ENCODE measurements around the gene CYTH2. TPM values are rescaled to one million over a fixed set of nuclear protein-coding genes. Genes with fewer than 3 reads are reported as not detected.
A peak's percentile ranks its signal among the peaks of the same experiment; 100 is the strongest.

CYTH2 gene
- total RNA-seq, 1 experiment from 2014 or later = 54.6 TPM

- Histone ChIP-seq H3K9me3 (replicated peaks) (no peaks in the 10 kb centered on the region), H3K4me3 (no peak overlapping the region), H3K27ac (no peak overlapping the region), H3K27me3 (replicated peaks) (no peaks in the 10 kb centered on the region), H3K36me3 (peaks cover 14% of the 10 kb centered on the region), H3K4me1 (replicated peaks) (no peaks in the 10 kb centered on the region)
- no peak for DNase-seq (ENCODE audit: low read depth in 1 of 2, low spot score in 2 of 2)
Observed at GRCh38 chr19:48461982-48462655, 7.0 kb upstream of the CYTH2 start.

GRCh38 chr19:48465215-48465614, 4.0 kb upstream of the CYTH2 start:
- H3K4me3 ChIP-seq = no peak overlapping the region
- H3K4me1 ChIP-seq (replicated peaks) = peaks cover 4% of the 10 kb centered on the region; the same call in 1 of the 2 replicates
- H3K9me3 ChIP-seq (replicated peaks) = no peaks in the 10 kb centered on the region
- DNase-seq (ENCODE audit: low read depth in 1 of 2, low spot score in 2 of 2) = no peak
- no peak overlapping the region for H3K27ac ChIP-seq
- no peaks in the 10 kb centered on the region for H3K27me3 ChIP-seq (replicated peaks)
- H3K36me3 ChIP-seq = peaks cover 18% of the 10 kb centered on the region

GRCh38 chr19:48466561-48467325, 2.4 kb upstream of the CYTH2 start:
- Histone ChIP-seq H3K27ac (no peak overlapping the region), H3K4me1 (replicated peaks) (peaks cover 8% of the 10 kb centered on the region; the same call in 1 of the 2 replicates), H3K4me3 (no peak overlapping the region), H3K36me3 (peaks cover 32% of the 10 kb centered on the region), H3K9me3 (replicated peaks) (no peaks in the 10 kb centered on the region), H3K27me3 (replicated peaks) (no peaks in the 10 kb centered on the region)
- no peak for DNase-seq (ENCODE audit: low read depth in 1 of 2, low spot score in 2 of 2)

- Histone ChIP-seq H3K4me1 (replicated peaks) (peaks cover 8% of the 10 kb centered on the region; the same call in 1 of the 2 replicates), H3K27ac (peak overlapping the region; percentile 98), H3K27me3 (replicated peaks) (no peaks in the 10 kb centered on the region), H3K36me3 (peaks cover 42% of the 10 kb centered on the region), H3K9me3 (replicated peaks) (no peaks in the 10 kb centered on the region), H3K4me3 (peak overlapping the region; percentile 91)
- peak; percentile 100 for DNase-seq (ENCODE audit: low read depth in 1 of 2, low spot score in 2 of 2)
Observed at GRCh38 chr19:48468772-48469288, 339 bp upstream of the CYTH2 start.

GRCh38 chr19:48469934-48470680, 938 bp downstream of the CYTH2 start:
- Histone ChIP-seq H3K4me1 (replicated peaks) (peaks cover 8% of the 10 kb centered on the region; the same call in 1 of the 2 replicates), H3K9me3 (replicated peaks) (no peaks in the 10 kb centered on the region), H3K27me3 (replicated peaks) (no peaks in the 10 kb centered on the region), H3K27ac (peak overlapping the region; percentile 5; the same call in 1 of the 2 replicates), H3K4me3 (peak overlapping the region; percentile 91), H3K36me3 (peaks cover 55% of the 10 kb centered on the region)
- DNase-seq (ENCODE audit: low read depth in 1 of 2, low spot score in 2 of 2) = no peak

- Histone ChIP-seq H3K27me3 (replicated peaks) (no peaks in the 10 kb centered on the region), H3K4me3 (no peak overlapping the region), H3K27ac (no peak overlapping the region), H3K36me3 (peaks cover 62% of the 10 kb centered on the region), H3K4me1 (replicated peaks) (peaks cover 8% of the 10 kb centered on the region; the same call in 1 of the 2 replicates), H3K9me3 (replicated peaks) (no peaks in the 10 kb centered on the region)
- DNase-seq (ENCODE audit: low read depth in 1 of 2, low spot score in 2 of 2) = no peak
Observed at GRCh38 chr19:48470856-48471255, 1.7 kb downstream of the CYTH2 start.

- no peak for DNase-seq (ENCODE audit: low read depth in 1 of 2, low spot score in 2 of 2)
- no peaks in the 10 kb centered on the region for H3K27me3 ChIP-seq (replicated peaks)
- peaks cover 8% of the 10 kb centered on the region; the same call in 1 of the 2 replicates for H3K4me1 ChIP-seq (replicated peaks)
- H3K36me3 ChIP-seq = peaks cover 72% of the 10 kb centered on the region
- no peak overlapping the region for H3K27ac ChIP-seq
- no peak overlapping the region for H3K4me3 ChIP-seq
- H3K9me3 ChIP-seq (replicated peaks) = no peaks in the 10 kb centered on the region
Observed at GRCh38 chr19:48471836-48472235, 2.7 kb downstream of the CYTH2 start.

GRCh38 chr19:48473161-48473966, 4.2 kb downstream of the CYTH2 start:
- H3K4me1 ChIP-seq (replicated peaks) = peaks cover 6% of the 10 kb centered on the region; the same call in 1 of the 2 replicates
- H3K4me3 ChIP-seq = no peak overlapping the region
- H3K9me3 ChIP-seq (replicated peaks) = no peaks in the 10 kb centered on the region
- H3K27me3 ChIP-seq (replicated peaks) = no peaks in the 10 kb centered on the region
- H3K36me3 ChIP-seq = peaks cover 87% of the 10 kb centered on the region
- H3K27ac ChIP-seq = no peak overlapping the region
- DNase-seq (ENCODE audit: low read depth in 1 of 2, low spot score in 2 of 2) = no peak

GRCh38 chr19:48474084-48474592, 5.0 kb downstream of the CYTH2 start:
- Histone ChIP-seq H3K4me1 (replicated peaks) (peaks cover 5% of the 10 kb centered on the region; the same call in 1 of the 2 replicates), H3K9me3 (replicated peaks) (no peaks in the 10 kb centered on the region), H3K4me3 (no peak overlapping the region), H3K36me3 (peaks cover 90% of the 10 kb centered on the region), H3K27ac (no peak overlapping the region), H3K27me3 (replicated peaks) (no peaks in the 10 kb centered on the region)
- no peak for DNase-seq (ENCODE audit: low read depth in 1 of 2, low spot score in 2 of 2)

- no peaks in the 10 kb centered on the region for H3K27me3 ChIP-seq (replicated peaks)
- no peak overlapping the region for H3K27ac ChIP-seq
- H3K4me3 ChIP-seq = no peak overlapping the region
- H3K9me3 ChIP-seq (replicated peaks) = no peaks in the 10 kb centered on the region
- peaks cover under 1% of the 10 kb centered on the region; the same call in 1 of the 2 replicates for H3K4me1 ChIP-seq (replicated peaks)
- H3K36me3 ChIP-seq = peaks cover 92% of the 10 kb centered on the region
- DNase-seq (ENCODE audit: low read depth in 1 of 2, low spot score in 2 of 2) = no peak
Observed at GRCh38 chr19:48475369-48476068, 6.3 kb downstream of the CYTH2 start.

GRCh38 chr19:48476176-48476575, 7.0 kb downstream of the CYTH2 start:
- Histone ChIP-seq H3K27ac (no peak overlapping the region), H3K9me3 (replicated peaks) (no peaks in the 10 kb centered on the region), H3K27me3 (replicated peaks) (no peaks in the 10 kb centered on the region), H3K4me1 (replicated peaks) (no peaks in the 10 kb centered on the region), H3K4me3 (no peak overlapping the region), H3K36me3 (peaks cover 92% of the 10 kb centered on the region)
- DNase-seq (ENCODE audit: low read depth in 1 of 2, low spot score in 2 of 2) = no peak

GRCh38 chr19:48477067-48477685, 8.0 kb downstream of the CYTH2 start:
- H3K36me3 ChIP-seq = peaks cover 87% of the 10 kb centered on the region

More at GRCh38 chr19:48477067-48477685, 8.0 kb downstream of the CYTH2 start:
- no peaks in the 10 kb centered on the region for H3K4me1 ChIP-seq (replicated peaks)
- DNase-seq (ENCODE audit: low read depth in 1 of 2, low spot score in 2 of 2) = no peak
- no peaks in the 10 kb centered on the region for H3K27me3 ChIP-seq (replicated peaks)
- no peak overlapping the region for H3K4me3 ChIP-seq
- no peaks in the 10 kb centered on the region for H3K9me3 ChIP-seq (replicated peaks)
- H3K27ac ChIP-seq = no peak overlapping the region

All from SJSA1 (cell line).